Uterus (tissue), 4 donors: ENCODE results near the gene OR5K3. TPM values are rescaled to one million over a fixed set of nuclear protein-coding genes. Genes with fewer than 3 reads are reported as not detected.

ENCODE experiments used
- DNase-seq, 2 donors: peaks; one replicate each; pipeline ENCODE4 v3.0.0-alpha.2; 2019 to 2020
- H3K27ac ChIP-seq, 2 donors: fragments of 200-600 bp; sonication (generic); 1 replicate in 1 of 2; 2 replicates in 1 of 2; pipeline ENCODE4 v1.5.1; 2016 to 2018
- H3K27me3 ChIP-seq, 2 donors: fragments of 200-600 bp; sonication (generic); one replicate each; pipeline ENCODE4 v1.5.1; 2018 to 2019; ENCODE audit warnings: control low read depth in 1 of 2
- H3K36me3 ChIP-seq, 2 donors: fragments of 200-600 bp; sonication (generic); one replicate each; pipeline ENCODE4 v1.5.1; 2019; ENCODE audit warnings: control low read depth in 1 of 2
- H3K4me1 ChIP-seq, 2 donors: fragments of 200-600 bp; sonication (generic); one replicate each; pipeline ENCODE4 v1.5.1; 2018 to 2019; ENCODE audit warnings: control low read depth in 1 of 2
- H3K4me3 ChIP-seq, 2 donors: fragments of 200-600 bp; sonication (generic); 1 replicate in 1 of 2; 2 replicates in 1 of 2; pipeline ENCODE4 v1.5.1; 2018 to 2019; ENCODE audit warnings: mild to moderate bottlenecking in 1 of 2
- H3K9me3 ChIP-seq, 2 donors: fragments of 200-600 bp; sonication (generic); one replicate each; pipeline ENCODE4 v1.5.1; 2019; ENCODE audit warnings: control low read depth in 1 of 2
- POLR2A ChIP-seq, 2 donors: fragments of 450-650 bp; IDR thresholded peaks; one replicate each; pipeline ENCODE4 v1.6.1; 2016; ENCODE audit warnings: antibody characterized with exemption in 2 of 2, mild to moderate bottlenecking in 1 of 2, moderate library complexity in 1 of 2
- intact Hi-C: fragments of 100-400 bp; cut with DNase I; formaldehyde crosslinking; loops from one replicate; pipeline ENCODE4 v1.15.1; 2023; ENCODE audit warnings: low total_unique reads
- total RNA-seq, 4 donors: library from RNA; depleted of rRNA in 3 of 4; stranded (reverse); fragments of >200 nt in 3 of 4; gene quantifications; one replicate each; pipeline versions ENCODE4 v1.1.0 to v1.2.4, GENCODE V29; 2014 to 2023
- TF ChIP-seq, protein P1 (sequence below), 4 experiments: fragments of 200-600 bp in 2 of 4; fragments of 450-650 bp in 2 of 4; sonication (generic) in 2 of 4; IDR thresholded peaks; one replicate each; pipeline ENCODE4 v1.5.1; 2016 to 2019; ENCODE audit warnings: antibody characterized with exemption in 4 of 4, mild to moderate bottlenecking in 2 of 4, moderate library complexity in 1 of 4
- donor health status: DM: yes; HTN: yes; CAD: no.

The OR5K3 gene
- total RNA-seq, 4 donors from 2014 or later = not detected

DNA sequence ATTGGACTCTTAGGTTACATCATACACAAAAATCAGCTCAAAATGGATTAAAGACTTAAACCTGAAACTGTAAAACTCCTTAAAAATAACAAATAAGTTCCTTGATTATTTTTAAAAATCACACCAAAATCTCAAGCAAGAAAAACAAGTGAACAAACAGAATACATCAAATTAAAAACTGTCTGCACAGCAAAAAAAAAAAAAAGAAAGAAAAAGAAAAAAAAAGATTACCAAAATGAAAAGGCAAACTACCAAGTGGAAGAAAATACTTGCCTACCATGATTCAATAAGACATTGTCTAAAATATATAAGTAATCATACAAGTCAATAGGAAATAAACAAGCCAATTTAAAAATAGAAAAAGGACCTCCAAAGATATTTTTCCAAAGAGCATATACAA lies 19.3 kb upstream of the OR5K3 start:
- TF ChIP-seq POLR2A (IDR thresholded peaks at IDR 0.05) = no peak
- TF ChIP-seq, protein P1, sequence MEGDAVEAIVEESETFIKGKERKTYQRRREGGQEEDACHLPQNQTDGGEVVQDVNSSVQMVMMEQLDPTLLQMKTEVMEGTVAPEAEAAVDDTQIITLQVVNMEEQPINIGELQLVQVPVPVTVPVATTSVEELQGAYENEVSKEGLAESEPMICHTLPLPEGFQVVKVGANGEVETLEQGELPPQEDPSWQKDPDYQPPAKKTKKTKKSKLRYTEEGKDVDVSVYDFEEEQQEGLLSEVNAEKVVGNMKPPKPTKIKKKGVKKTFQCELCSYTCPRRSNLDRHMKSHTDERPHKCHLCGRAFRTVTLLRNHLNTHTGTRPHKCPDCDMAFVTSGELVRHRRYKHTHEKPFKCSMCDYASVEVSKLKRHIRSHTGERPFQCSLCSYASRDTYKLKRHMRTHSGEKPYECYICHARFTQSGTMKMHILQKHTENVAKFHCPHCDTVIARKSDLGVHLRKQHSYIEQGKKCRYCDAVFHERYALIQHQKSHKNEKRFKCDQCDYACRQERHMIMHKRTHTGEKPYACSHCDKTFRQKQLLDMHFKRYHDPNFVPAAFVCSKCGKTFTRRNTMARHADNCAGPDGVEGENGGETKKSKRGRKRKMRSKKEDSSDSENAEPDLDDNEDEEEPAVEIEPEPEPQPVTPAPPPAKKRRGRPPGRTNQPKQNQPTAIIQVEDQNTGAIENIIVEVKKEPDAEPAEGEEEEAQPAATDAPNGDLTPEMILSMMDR (IDR thresholded peaks at IDR 0.05) = no peak
- no peak for DNase-seq
- intact Hi-C loops = no loop called here
- Histone ChIP-seq H3K36me3 (no peaks in the 10 kb centered on the region), H3K27ac (no peak overlapping the region), H3K4me1 (no peaks in the 10 kb centered on the region), H3K27me3 (no peaks in the 10 kb centered on the region), H3K4me3 (no peak overlapping the region), H3K9me3 (no peaks in the 10 kb centered on the region)

DNA sequence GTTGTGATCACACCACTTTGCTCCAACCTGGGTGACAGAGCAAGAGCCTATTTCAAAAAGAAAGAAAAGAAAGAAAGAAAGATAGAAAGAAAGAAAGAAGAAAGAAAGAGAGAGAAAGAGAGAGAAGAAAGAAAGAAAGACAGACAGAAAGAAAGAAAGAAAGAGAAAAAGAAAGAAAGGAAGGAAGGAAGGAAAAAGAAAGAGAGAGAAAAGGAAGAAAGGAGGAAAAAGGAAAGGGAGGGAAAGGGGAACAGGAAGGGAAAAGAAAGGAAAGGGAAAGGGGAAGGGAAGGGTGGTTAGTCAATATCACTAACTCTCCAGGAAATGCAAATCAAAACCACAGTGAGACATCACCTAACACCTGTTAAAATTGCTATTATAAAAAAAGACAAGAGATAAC lies 18.6 kb upstream of the OR5K3 start:
- no peaks in the 10 kb centered on the region for H3K27me3 ChIP-seq
- intact Hi-C loops = no loop called here
- H3K4me1 ChIP-seq = no peaks in the 10 kb centered on the region
- no peak overlapping the region for H3K4me3 ChIP-seq
- no peak for DNase-seq
- no peak for TF ChIP-seq POLR2A (IDR thresholded peaks at IDR 0.05)
- TF ChIP-seq, protein P1 (IDR thresholded peaks at IDR 0.05) = no peak
- H3K27ac ChIP-seq = no peak overlapping the region
- H3K36me3 ChIP-seq = no peaks in the 10 kb centered on the region
- H3K9me3 ChIP-seq = no peaks in the 10 kb centered on the region

DNA sequence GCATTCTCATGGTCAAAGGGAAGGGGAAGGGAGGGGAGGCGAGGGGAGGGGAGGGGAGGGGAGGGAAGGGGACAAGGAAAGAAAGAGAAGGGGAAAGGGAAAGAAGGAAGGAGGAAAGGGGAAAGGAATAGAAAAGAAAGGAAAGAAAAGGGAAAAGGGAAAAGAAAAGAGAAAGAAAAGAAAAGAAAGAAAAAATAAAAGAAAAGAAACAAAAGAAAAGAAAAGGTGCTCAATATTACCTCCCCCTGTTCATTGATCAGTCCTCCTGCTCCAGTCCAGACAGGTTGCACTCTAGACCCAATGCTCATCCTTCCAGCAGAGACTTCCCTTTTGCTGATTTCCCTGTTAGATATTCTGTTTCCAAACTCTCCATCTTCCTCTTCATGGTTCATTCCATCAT lies 18.0 kb upstream of the OR5K3 start:
- H3K4me3 ChIP-seq = no peak overlapping the region
- no peak overlapping the region for H3K27ac ChIP-seq
- no peaks in the 10 kb centered on the region for H3K4me1 ChIP-seq
- no peak for DNase-seq
- H3K9me3 ChIP-seq = no peaks in the 10 kb centered on the region
- intact Hi-C loops = no loop called here
- H3K27me3 ChIP-seq = no peaks in the 10 kb centered on the region
- no peak for TF ChIP-seq POLR2A (IDR thresholded peaks at IDR 0.05)
- TF ChIP-seq, protein P1 (IDR thresholded peaks at IDR 0.05) = no peak
- H3K36me3 ChIP-seq = no peaks in the 10 kb centered on the region

DNA sequence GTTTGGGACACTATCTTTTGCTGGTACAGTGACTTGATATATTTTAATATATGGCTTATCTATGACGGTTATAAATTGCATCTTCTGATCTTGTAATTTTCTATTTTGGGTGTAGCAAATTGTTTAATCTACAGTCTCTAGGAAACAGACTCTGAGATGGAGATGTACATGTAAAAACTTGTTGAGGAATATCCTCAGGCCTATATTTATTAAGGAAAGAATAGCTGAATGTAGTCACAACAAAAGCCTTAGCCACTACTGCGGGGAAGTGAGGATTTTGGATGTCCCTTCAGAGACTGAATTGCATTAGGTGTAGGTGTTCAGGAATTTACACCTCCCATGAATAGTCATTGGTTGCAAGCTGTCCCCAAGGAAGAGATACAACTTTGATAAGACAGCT lies 13.8 kb upstream of the OR5K3 start:
- no peaks in the 10 kb centered on the region for H3K9me3 ChIP-seq
- TF ChIP-seq, protein P1 (IDR thresholded peaks at IDR 0.05) = no peak
- no peak for TF ChIP-seq POLR2A (IDR thresholded peaks at IDR 0.05)
- H3K27me3 ChIP-seq = no peaks in the 10 kb centered on the region
- H3K4me1 ChIP-seq = no peaks in the 10 kb centered on the region
- no peak overlapping the region for H3K4me3 ChIP-seq
- H3K27ac ChIP-seq = no peak overlapping the region
- no peak for DNase-seq
- intact Hi-C loops = no loop called here
- H3K36me3 ChIP-seq = no peaks in the 10 kb centered on the region

DNA sequence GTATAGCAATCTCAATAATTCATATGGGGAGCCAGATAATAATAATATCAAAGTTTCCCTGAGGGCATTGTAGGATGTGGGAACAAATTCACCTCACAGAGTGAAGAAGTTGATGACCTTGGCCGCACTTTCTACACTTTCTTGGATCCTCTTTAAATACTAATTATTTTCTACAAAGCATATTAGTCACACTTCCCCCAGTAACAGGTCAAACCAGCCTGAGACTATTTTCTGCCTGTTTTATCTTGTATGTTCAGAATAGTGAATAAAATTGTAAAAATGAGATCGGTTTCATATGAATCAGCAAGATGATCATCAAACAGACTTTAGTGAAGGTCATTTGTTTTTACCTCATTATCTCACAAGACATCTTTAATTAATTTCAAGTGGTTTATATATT lies 2.3 kb upstream of the OR5K3 start:
- H3K27ac ChIP-seq = no peak overlapping the region
- H3K9me3 ChIP-seq = no peaks in the 10 kb centered on the region
- no peaks in the 10 kb centered on the region for H3K27me3 ChIP-seq
- no peak overlapping the region for H3K4me3 ChIP-seq
- no peak for TF ChIP-seq POLR2A (IDR thresholded peaks at IDR 0.05)
- TF ChIP-seq, protein P1 (IDR thresholded peaks at IDR 0.05) = no peak
- DNase-seq = no peak
- no peaks in the 10 kb centered on the region for H3K36me3 ChIP-seq
- intact Hi-C loops = no loop called here
- no peaks in the 10 kb centered on the region for H3K4me1 ChIP-seq
